SJSA1 (cell line): ENCODE results near the gene ITGA11. TPM values are rescaled to one million over a fixed set of nuclear protein-coding genes. Genes with fewer than 3 reads are reported as not detected.

Experiments used
- DNase-seq, 2 experiments: peaks; one replicate each; pipeline ENCODE4 v3.0.0-alpha.2; 2015 to 2020; ENCODE audit warnings: low spot score in 2 of 2, low read depth in 1 of 2
- H3K27ac ChIP-seq: fragments of 250-450 bp; sonication (Bioruptor Pico); 2 replicates; pipeline ENCODE4 v1.5.1; 2020; ENCODE audit warnings: mild to moderate bottlenecking, moderate library complexity
- H3K27me3 ChIP-seq: fragments of 250-450 bp; sonication (Bioruptor Pico); replicated peaks from 2 replicates; pipeline ENCODE4 v1.5.1; 2020; ENCODE audit warnings: mild to moderate bottlenecking, moderate library complexity
- H3K36me3 ChIP-seq: fragments of 250-450 bp; sonication (Bioruptor Pico); 2 replicates; pipeline ENCODE4 v1.5.1; 2020; ENCODE audit warnings: mild to moderate bottlenecking
- H3K4me1 ChIP-seq: fragments of 250-450 bp; sonication (Bioruptor Pico); replicated peaks from 2 replicates; pipeline ENCODE4 v1.6.1; 2021; ENCODE audit warnings: mild to moderate bottlenecking
- H3K4me3 ChIP-seq: fragments of 250-450 bp; sonication (Bioruptor Pico); 2 replicates; pipeline ENCODE4 v1.5.1; 2020; ENCODE audit warnings: mild to moderate bottlenecking
- H3K9me3 ChIP-seq: fragments of 250-450 bp; sonication (Bioruptor Pico); replicated peaks from 2 replicates; pipeline ENCODE4 v1.5.1; 2020; ENCODE audit warnings: mild to moderate bottlenecking
- total RNA-seq: library from RNA; depleted of rRNA; stranded (reverse); fragments of >200 nt; shearing (Covaris generic); gene quantifications from 2 replicates; pipeline ENCODE4 v1.2.3, GENCODE V29; 2014; rRNA removed

Gene ITGA11
- 0.34 and 2.0 TPM in 2 replicates for total RNA-seq

GRCh38 chr15:68431792-68432401 lies at the start of gene ITGA11:
Gene ITGA11 (minus strand): TSS chr15:68432163. CDS start chr15:68432066, 97 bp downstream.
- Histone ChIP-seq H3K9me3 (no peaks in the 10 kb centered on the region), H3K27ac (no peak within 1 kb of the TSS), H3K27me3 (peaks cover 59% of the 10 kb centered on the region), H3K36me3 (no peaks in the 10 kb centered on the region), H3K4me3 (peak within 1 kb of the TSS; percentile 27), H3K4me1 (peaks cover 14% of the 10 kb centered on the region)
- DNase-seq, result peak; percentile 17 to 50

DNA sequence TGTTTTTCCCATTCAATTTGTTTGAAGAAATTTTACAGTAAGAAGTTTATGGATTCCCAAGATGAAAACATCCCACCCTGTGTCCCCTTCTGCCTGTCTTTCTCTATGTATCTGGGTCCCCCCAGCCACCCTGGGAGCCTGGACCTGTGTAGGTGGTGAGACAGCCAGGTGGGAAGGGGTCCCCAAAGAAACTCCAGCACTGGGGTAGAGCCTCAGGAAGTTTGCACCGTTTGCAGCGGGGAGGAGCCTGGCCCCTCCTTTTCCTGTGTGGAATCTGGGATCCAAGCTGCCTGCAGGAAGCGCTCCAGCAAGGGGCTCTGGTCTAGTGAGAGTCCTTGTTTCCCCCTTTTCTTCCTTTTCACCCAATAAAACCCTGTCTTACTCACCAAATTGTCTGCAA lies 49.4 kb upstream of the ITGA11 start:
- peak in 1 of 2 experiments; percentile 25 for DNase-seq
- H3K36me3 ChIP-seq, result no peaks in the 10 kb centered on the region
- peaks cover 10% of the 10 kb centered on the region for H3K4me1 ChIP-seq
- no peak overlapping the region for H3K27ac ChIP-seq
- peaks cover 5% of the 10 kb centered on the region for H3K27me3 ChIP-seq
- no peak overlapping the region for H3K4me3 ChIP-seq
- H3K9me3 ChIP-seq, result no peaks in the 10 kb centered on the region

DNA sequence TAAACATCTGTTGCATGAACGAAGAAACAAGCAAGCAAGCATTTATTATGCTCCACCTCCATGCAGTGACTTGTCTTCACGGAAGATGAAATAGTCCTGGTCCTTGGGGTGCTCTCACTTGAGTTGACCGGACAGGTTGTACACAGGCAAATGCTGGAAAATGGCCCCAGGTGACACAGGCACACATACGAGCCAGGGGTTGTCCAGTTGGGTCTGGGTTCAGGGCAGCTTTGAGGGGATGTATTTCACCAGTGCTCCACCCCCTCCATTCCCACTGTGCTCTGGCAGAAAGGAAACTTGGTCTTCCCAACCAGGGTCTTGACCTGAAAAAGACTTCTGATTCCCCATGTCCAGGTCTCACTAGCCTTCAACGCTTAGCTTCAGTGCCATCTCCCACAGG lies 48.3 kb upstream of the ITGA11 start:
- no peak overlapping the region for H3K27ac ChIP-seq
- H3K9me3 ChIP-seq, result no peaks in the 10 kb centered on the region

GRCh38 chr15:68479870-68480269 lies 47.9 kb upstream of the ITGA11 start:
- H3K36me3 ChIP-seq, result no peaks in the 10 kb centered on the region
- no peak overlapping the region for H3K4me3 ChIP-seq
- H3K4me1 ChIP-seq, result peaks cover 3% of the 10 kb centered on the region
- no peak for DNase-seq
- H3K27ac ChIP-seq, result no peak overlapping the region
- peaks cover 5% of the 10 kb centered on the region for H3K27me3 ChIP-seq
- no peaks in the 10 kb centered on the region for H3K9me3 ChIP-seq

More for the DNA sequence above, 48.3 kb upstream of the ITGA11 start:
- H3K27me3 ChIP-seq, result peaks cover 5% of the 10 kb centered on the region
- no peak overlapping the region for H3K4me3 ChIP-seq
- peak in 1 of 2 experiments; percentile 8 for DNase-seq
- H3K36me3 ChIP-seq, result no peaks in the 10 kb centered on the region
- peaks cover 7% of the 10 kb centered on the region for H3K4me1 ChIP-seq

DNA sequence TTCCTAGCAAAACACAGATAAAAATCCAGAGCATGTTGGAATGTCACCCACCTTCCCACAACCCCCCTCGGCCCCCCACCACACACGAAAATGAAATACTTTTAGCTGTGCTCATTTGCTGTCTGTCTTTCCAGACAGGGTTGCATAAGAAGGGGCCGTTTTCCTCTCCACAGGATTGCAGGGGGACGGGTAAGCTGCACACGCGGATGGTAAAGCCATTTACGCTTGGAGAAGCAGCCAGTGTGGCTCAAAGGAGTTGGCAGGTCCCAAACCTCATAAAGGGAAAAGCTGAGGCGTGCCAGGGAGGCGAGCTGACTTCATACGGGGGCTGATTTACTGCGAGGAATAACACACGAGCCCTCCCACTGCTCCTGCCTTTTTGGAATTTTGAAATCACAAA lies 47.4 kb upstream of the ITGA11 start:
- Histone ChIP-seq H3K27ac (no peak overlapping the region), H3K9me3 (no peaks in the 10 kb centered on the region), H3K4me3 (no peak overlapping the region), H3K4me1 (no peaks in the 10 kb centered on the region), H3K36me3 (no peaks in the 10 kb centered on the region), H3K27me3 (peaks cover 5% of the 10 kb centered on the region)
- no peak for DNase-seq

DNA sequence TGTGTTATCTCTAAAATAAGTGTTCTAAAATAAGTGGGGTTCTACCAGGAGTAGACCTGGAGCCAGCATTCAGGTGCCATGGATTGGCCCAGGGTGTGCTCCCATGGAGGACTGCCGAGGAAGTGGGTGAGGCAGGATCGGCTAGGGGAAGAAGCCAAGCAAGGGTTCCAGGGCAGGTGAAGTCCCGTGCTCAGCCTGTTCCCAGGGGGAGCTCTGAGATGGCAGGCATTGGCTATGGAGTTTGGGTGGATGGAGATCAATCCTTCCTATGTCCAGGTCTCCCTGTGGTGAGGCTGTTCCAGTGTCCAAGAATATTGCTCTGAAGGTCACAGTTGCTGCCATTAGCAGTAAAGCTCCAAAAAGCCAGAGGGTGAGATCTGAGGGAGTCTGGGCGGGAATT lies 46.9 kb upstream of the ITGA11 start:
- no peak overlapping the region for H3K4me3 ChIP-seq
- H3K27me3 ChIP-seq, result peaks cover 5% of the 10 kb centered on the region
- H3K4me1 ChIP-seq, result no peaks in the 10 kb centered on the region
- no peak for DNase-seq
- no peak overlapping the region for H3K27ac ChIP-seq
- H3K36me3 ChIP-seq, result no peaks in the 10 kb centered on the region
- H3K9me3 ChIP-seq, result no peaks in the 10 kb centered on the region

- no peaks in the 10 kb centered on the region for H3K9me3 ChIP-seq
Measured at GRCh38 chr15:68475449-68475848, 43.5 kb upstream of the ITGA11 start.

GRCh38 chr15:68471541-68471940 lies 39.6 kb upstream of the ITGA11 start:
- DNase-seq, result no peak
- H3K27me3 ChIP-seq, result peaks cover 6% of the 10 kb centered on the region; the same call in 1 of the 2 replicates
- no peak overlapping the region for H3K27ac ChIP-seq
- H3K9me3 ChIP-seq, result no peaks in the 10 kb centered on the region
- H3K36me3 ChIP-seq, result no peaks in the 10 kb centered on the region
- no peak overlapping the region for H3K4me3 ChIP-seq
- no peaks in the 10 kb centered on the region for H3K4me1 ChIP-seq

More at GRCh38 chr15:68475449-68475848, 43.5 kb upstream of the ITGA11 start:
- Histone ChIP-seq H3K27me3 (peaks cover 8% of the 10 kb centered on the region), H3K36me3 (no peaks in the 10 kb centered on the region), H3K4me1 (no peaks in the 10 kb centered on the region), H3K4me3 (no peak overlapping the region), H3K27ac (no peak overlapping the region)
- no peak for DNase-seq

DNA sequence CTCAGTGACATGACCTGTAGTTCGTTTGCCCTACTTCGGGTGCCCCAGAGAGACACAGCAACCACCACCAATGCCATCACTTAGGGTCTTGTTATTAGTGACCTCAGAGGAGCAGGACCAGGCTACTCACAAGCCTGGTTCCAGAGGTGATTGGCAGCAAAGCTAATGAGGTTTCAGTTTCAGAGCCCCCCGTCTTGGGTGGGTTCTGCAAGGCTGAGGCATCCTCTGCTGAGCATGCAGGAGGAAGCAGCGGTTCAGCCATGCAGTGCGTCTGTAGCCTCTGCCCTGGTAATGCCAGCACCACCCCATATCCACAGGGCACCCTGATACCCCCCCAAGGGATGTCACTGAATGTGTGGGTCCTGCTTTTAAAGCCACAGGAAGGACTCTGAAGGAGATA lies 39.0 kb upstream of the ITGA11 start:
- Histone ChIP-seq H3K27me3 (peaks cover 6% of the 10 kb centered on the region; the same call in 1 of the 2 replicates), H3K9me3 (no peaks in the 10 kb centered on the region), H3K4me3 (no peak overlapping the region), H3K4me1 (no peaks in the 10 kb centered on the region), H3K27ac (no peak overlapping the region), H3K36me3 (no peaks in the 10 kb centered on the region)
- DNase-seq, result no peak

DNA sequence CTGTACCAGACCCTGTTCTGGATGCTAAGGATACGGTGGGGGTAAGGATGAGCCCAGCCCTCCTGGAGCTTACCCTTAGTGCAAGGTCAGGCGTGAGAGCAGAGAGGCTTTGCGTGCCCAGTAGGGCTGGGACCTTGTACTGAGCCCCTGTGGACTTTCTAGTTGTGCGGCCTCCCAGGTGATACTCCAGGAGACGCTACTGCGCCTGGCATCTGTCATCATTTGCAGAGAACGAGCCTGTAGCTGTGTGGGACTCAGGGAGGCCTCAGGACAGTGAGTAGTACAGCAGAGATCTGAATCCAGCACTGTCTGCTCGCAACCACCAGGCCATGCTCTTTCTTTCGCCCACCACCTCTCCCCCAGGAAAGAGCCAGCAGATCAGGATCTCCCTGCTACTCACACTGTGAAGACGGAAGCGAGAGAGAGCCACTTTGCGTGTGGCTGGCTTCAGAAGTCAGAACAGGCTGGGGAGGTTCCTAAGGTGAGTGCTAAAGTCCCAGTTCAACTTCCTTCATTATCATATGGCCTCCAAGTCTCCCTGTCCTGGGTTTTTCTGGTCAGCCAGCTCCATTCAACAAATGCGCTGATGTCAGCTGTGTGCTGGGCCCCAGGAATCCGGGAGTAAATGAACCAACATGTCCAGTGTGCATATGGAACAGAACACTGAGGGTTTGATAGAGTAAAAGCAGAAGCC lies 38.2 kb upstream of the ITGA11 start:
- H3K27ac ChIP-seq, result no peak overlapping the region
- H3K27me3 ChIP-seq, result peaks cover 6% of the 10 kb centered on the region; the same call in 1 of the 2 replicates

GRCh38 chr15:68469162-68470048 lies 37.4 kb upstream of the ITGA11 start:
- Histone ChIP-seq H3K4me1 (no peaks in the 10 kb centered on the region), H3K36me3 (no peaks in the 10 kb centered on the region), H3K27me3 (peaks cover 6% of the 10 kb centered on the region; the same call in 1 of the 2 replicates), H3K4me3 (no peak overlapping the region), H3K27ac (no peak overlapping the region), H3K9me3 (no peaks in the 10 kb centered on the region)
- no peak for DNase-seq

More for the DNA sequence above, 38.2 kb upstream of the ITGA11 start:
- no peaks in the 10 kb centered on the region for H3K4me1 ChIP-seq
- no peak overlapping the region for H3K4me3 ChIP-seq
- DNase-seq, result no peak
- no peaks in the 10 kb centered on the region for H3K9me3 ChIP-seq
- no peaks in the 10 kb centered on the region for H3K36me3 ChIP-seq

- no peak overlapping the region for H3K4me3 ChIP-seq
- H3K27me3 ChIP-seq, result 0 out of 2 replicates have a peak, but pooled peaks cover 3% of the 10 kb centered on the region
- no peak overlapping the region for H3K27ac ChIP-seq
- H3K36me3 ChIP-seq, result no peaks in the 10 kb centered on the region
- no peaks in the 10 kb centered on the region for H3K4me1 ChIP-seq
- DNase-seq, result no peak
- no peaks in the 10 kb centered on the region for H3K9me3 ChIP-seq
Measured at GRCh38 chr15:68466876-68467275, 34.9 kb upstream of the ITGA11 start.

DNA sequence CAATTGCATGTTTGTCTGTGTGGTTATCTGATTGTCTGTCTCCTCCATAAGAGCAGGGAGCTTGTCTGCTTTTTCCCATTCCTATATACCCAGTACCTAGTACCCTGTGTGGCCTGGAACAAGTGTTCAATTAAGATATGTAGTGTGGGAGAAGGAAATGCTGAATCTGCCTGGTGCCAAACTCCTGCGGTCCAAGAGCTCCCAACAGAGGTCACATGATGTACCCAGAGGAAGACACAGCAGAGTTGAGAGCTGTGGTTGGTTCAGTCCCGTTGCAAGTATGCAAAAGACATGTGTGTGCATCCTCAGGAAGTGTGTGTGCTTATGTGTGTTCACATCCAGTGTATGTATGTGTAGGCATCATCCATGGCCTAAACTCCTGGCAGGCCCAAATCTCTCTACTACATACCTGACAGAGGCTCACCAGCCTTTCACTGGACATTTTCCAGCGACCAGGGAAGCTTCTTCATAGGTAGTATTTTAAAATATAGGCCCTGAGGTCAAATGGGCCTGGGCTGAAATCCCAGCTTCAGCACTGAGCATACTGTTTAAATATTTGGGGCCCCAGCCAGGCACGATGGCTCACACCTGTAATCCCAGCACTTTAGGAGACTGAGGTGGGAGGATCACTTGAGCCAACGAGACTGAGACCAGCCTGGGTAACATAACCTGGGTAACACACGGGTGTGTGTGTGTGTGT lies 34.0 kb upstream of the ITGA11 start:
- H3K9me3 ChIP-seq, result no peaks in the 10 kb centered on the region
- H3K4me1 ChIP-seq, result no peaks in the 10 kb centered on the region
- H3K27me3 ChIP-seq, result 0 out of 2 replicates have a peak, but pooled peaks cover 3% of the 10 kb centered on the region
- no peak for DNase-seq
- H3K4me3 ChIP-seq, result no peak overlapping the region
- H3K27ac ChIP-seq, result no peak overlapping the region
- no peaks in the 10 kb centered on the region for H3K36me3 ChIP-seq
